Measurements from ENCODE around the gene ENTPD6. TPM values are rescaled to one million over a fixed set of nuclear protein-coding genes. Genes with fewer than 3 reads are reported as not detected.

Gene ENTPD6
- total RNA-seq, 1 donor from 2014 or later, result 57.8 TPM

GRCh38 chr20:25199473-25200260 is 4.2 kb downstream of the ENTPD6 start:
- H3K27ac ChIP-seq (ENCODE audit: low read depth, low read length), result no peak overlapping the region
- TF ChIP-seq EZH2 (IDR thresholded peaks at IDR 0.05; ENCODE audit: insufficient read depth, low read length), result no peak
- TF ChIP-seq CTCF (IDR thresholded peaks at IDR 0.05; ENCODE audit: insufficient read depth, low read depth, low read length), result no peak
- FAIRE-seq, result no peak
- peaks cover 2% of the 10 kb centered on the region for H3K9me3 Mint-ChIP-seq (ENCODE audit: unreplicated experiment)
- no peak for DNase-seq (ENCODE audit: low read depth)
- no peak overlapping the region for H3K27ac Mint-ChIP-seq (ENCODE audit: unreplicated experiment)
- H3K36me3 Mint-ChIP-seq (ENCODE audit: low read depth, unreplicated experiment), result no peaks in the 10 kb centered on the region
- no peaks in the 10 kb centered on the region for H3K27me3 Mint-ChIP-seq (ENCODE audit: low read depth, unreplicated experiment)
- H2AFZ ChIP-seq (ENCODE audit: low read depth, low read length), result no peak overlapping the region
- peaks cover 88% of the 10 kb centered on the region for H3K79me2 ChIP-seq (ENCODE audit: insufficient read depth, low read length)
- peaks cover 9% of the 10 kb centered on the region for H3K4me1 ChIP-seq (ENCODE audit: insufficient read depth, low read length)
- no peak overlapping the region for H3K9ac ChIP-seq (ENCODE audit: low read length)
- H3K9me3 ChIP-seq (ENCODE audit: insufficient read depth, low read depth, low read length), result no peaks in the 10 kb centered on the region
- H4K20me1 ChIP-seq (ENCODE audit: insufficient read depth, low read length), result peaks cover 72% of the 10 kb centered on the region
- H3K4me2 ChIP-seq (ENCODE audit: low read length), result no peak overlapping the region
- H3K36me3 ChIP-seq (ENCODE audit: insufficient read depth, low read length), result no peaks in the 10 kb centered on the region
- H3K4me1 Mint-ChIP-seq (ENCODE audit: low read depth, unreplicated experiment), result peaks cover 33% of the 10 kb centered on the region
- no peak overlapping the region for H3K4me3 ChIP-seq (ENCODE audit: insufficient read depth, low read depth, low read length)
- no peak overlapping the region for H3K4me3 Mint-ChIP-seq (ENCODE audit: unreplicated experiment)
- no peaks in the 10 kb centered on the region for H3K27me3 ChIP-seq (ENCODE audit: insufficient read depth, low read length)

GRCh38 chr20:25203089-25203488 is 7.6 kb downstream of the ENTPD6 start:
- H3K79me2 ChIP-seq (ENCODE audit: insufficient read depth, low read length), result peaks cover 89% of the 10 kb centered on the region
- H3K27me3 ChIP-seq (ENCODE audit: insufficient read depth, low read length), result no peaks in the 10 kb centered on the region
- TF ChIP-seq CTCF (IDR thresholded peaks at IDR 0.05; ENCODE audit: insufficient read depth, low read depth, low read length) (no peak), EZH2 (IDR thresholded peaks at IDR 0.05; ENCODE audit: insufficient read depth, low read length) (no peak)
- peaks cover 87% of the 10 kb centered on the region for H4K20me1 ChIP-seq (ENCODE audit: insufficient read depth, low read length)
- H3K27me3 Mint-ChIP-seq (ENCODE audit: low read depth, unreplicated experiment), result no peaks in the 10 kb centered on the region
- H3K4me1 Mint-ChIP-seq (ENCODE audit: low read depth, unreplicated experiment), result peaks cover 34% of the 10 kb centered on the region
- H3K36me3 ChIP-seq (ENCODE audit: insufficient read depth, low read length), result no peaks in the 10 kb centered on the region
- H3K4me3 ChIP-seq (ENCODE audit: insufficient read depth, low read depth, low read length), result no peak overlapping the region
- H3K9ac ChIP-seq (ENCODE audit: low read length), result no peak overlapping the region
- FAIRE-seq, result no peak
- H3K9me3 ChIP-seq (ENCODE audit: insufficient read depth, low read depth, low read length), result no peaks in the 10 kb centered on the region
- H2AFZ ChIP-seq (ENCODE audit: low read depth, low read length), result no peak overlapping the region
- H3K4me1 ChIP-seq (ENCODE audit: insufficient read depth, low read length), result no peaks in the 10 kb centered on the region
- H3K4me3 Mint-ChIP-seq (ENCODE audit: unreplicated experiment), result no peak overlapping the region
- no peak overlapping the region for H3K4me2 ChIP-seq (ENCODE audit: low read length)
- no peak overlapping the region for H3K27ac Mint-ChIP-seq (ENCODE audit: unreplicated experiment)
- H3K9me3 Mint-ChIP-seq (ENCODE audit: unreplicated experiment), result peaks cover 2% of the 10 kb centered on the region
- no peak for DNase-seq (ENCODE audit: low read depth)
- H3K36me3 Mint-ChIP-seq (ENCODE audit: low read depth, unreplicated experiment), result peaks cover 7% of the 10 kb centered on the region
- no peak overlapping the region for H3K27ac ChIP-seq (ENCODE audit: low read depth, low read length)

DNA sequence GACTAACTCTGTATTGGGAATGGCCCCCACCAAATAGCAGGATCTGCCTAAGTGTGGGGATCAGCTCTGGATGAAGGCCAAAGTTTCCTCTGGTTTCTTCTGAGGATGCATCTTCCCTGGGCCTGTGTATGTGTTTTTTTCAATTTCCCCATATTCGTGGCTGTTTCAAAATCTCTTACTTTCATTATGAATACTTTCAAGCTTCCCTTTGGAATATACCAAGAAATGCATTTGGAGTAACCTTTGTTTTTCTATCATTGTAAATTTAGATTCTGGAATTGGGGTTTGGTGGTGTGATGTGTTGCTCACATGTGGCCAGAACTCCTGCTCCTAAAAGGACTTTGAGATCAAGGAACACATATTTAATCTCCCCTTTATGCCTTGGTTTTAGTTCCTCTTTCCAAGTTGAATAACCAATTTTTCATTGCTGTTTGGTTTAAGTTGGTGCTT is 8.4 kb downstream of the ENTPD6 start:
- Mint-ChIP-seq H3K36me3 (ENCODE audit: low read depth, unreplicated experiment) (peaks cover 8% of the 10 kb centered on the region), H3K4me3 (ENCODE audit: unreplicated experiment) (no peak overlapping the region), H3K4me1 (ENCODE audit: low read depth, unreplicated experiment) (peaks cover 33% of the 10 kb centered on the region), H3K27me3 (ENCODE audit: low read depth, unreplicated experiment) (no peaks in the 10 kb centered on the region), H3K9me3 (ENCODE audit: unreplicated experiment) (peaks cover 2% of the 10 kb centered on the region), H3K27ac (ENCODE audit: unreplicated experiment) (no peak overlapping the region)
- Histone ChIP-seq H3K4me3 (ENCODE audit: insufficient read depth, low read depth, low read length) (no peak overlapping the region), H3K4me1 (ENCODE audit: insufficient read depth, low read length) (no peaks in the 10 kb centered on the region), H3K79me2 (ENCODE audit: insufficient read depth, low read length) (peaks cover 83% of the 10 kb centered on the region), H3K4me2 (ENCODE audit: low read length) (no peak overlapping the region), H3K9ac (ENCODE audit: low read length) (no peak overlapping the region), H3K9me3 (ENCODE audit: insufficient read depth, low read depth, low read length) (no peaks in the 10 kb centered on the region), H4K20me1 (ENCODE audit: insufficient read depth, low read length) (peaks cover 79% of the 10 kb centered on the region), H2AFZ (ENCODE audit: low read depth, low read length) (no peak overlapping the region), H3K27me3 (ENCODE audit: insufficient read depth, low read length) (no peaks in the 10 kb centered on the region), H3K27ac (ENCODE audit: low read depth, low read length) (no peak overlapping the region), H3K36me3 (ENCODE audit: insufficient read depth, low read length) (no peaks in the 10 kb centered on the region)
- no peak for DNase-seq (ENCODE audit: low read depth)
- TF ChIP-seq EZH2 (IDR thresholded peaks at IDR 0.05; ENCODE audit: insufficient read depth, low read length) (no peak), CTCF (IDR thresholded peaks at IDR 0.05; ENCODE audit: insufficient read depth, low read depth, low read length) (no peak)
- no peak for FAIRE-seq
